Naive B cell (primary cell): Measurements from ENCODE around the gene PAPOLB. TPM values are rescaled to one million over a fixed set of nuclear protein-coding genes. Genes with fewer than 3 reads are reported as not detected.

Source experiments
- ATAC-seq, 2 donors: fragments of 150-1000 bp; cut with Tn5 transposase; 2 replicates each; pipeline ENCODE4 v1.10.0; 2021; ENCODE audit warnings: low read depth in 2 of 2, mild to moderate bottlenecking in 2 of 2, moderate library complexity in 2 of 2
- DNase-seq: peaks from one replicate; pipeline ENCODE4 v3.0.0; 2022
- H3K27ac Mint-ChIP-seq, 6 donors: one replicate each; pipeline ENCODE4 v1.8.0; 2020 to 2022; ENCODE audit warnings: mild to moderate bottlenecking in 6 of 6, mixed read lengths in 6 of 6, moderate library complexity in 5 of 6, inconsistent platforms in 2 of 6
- H3K27me3 Mint-ChIP-seq, 3 donors: one replicate each; pipeline ENCODE4 v1.8.0; 2021 to 2022; ENCODE audit warnings: mixed read lengths in 3 of 3, mild to moderate bottlenecking in 1 of 3
- H3K36me3 Mint-ChIP-seq, 2 donors: one replicate each; pipeline ENCODE4 v1.8.0; 2020 to 2022; ENCODE audit warnings: mixed read lengths in 2 of 2, inconsistent platforms in 1 of 2, mild to moderate bottlenecking in 1 of 2
- H3K4me1 Mint-ChIP-seq, 3 donors: one replicate each; pipeline ENCODE4 v1.8.0; 2020 to 2022; ENCODE audit warnings: mixed read lengths in 3 of 3, inconsistent platforms in 1 of 3, mild to moderate bottlenecking in 1 of 3, moderate library complexity in 1 of 3
- H3K4me3 Mint-ChIP-seq, 8 donors: one replicate each; pipeline ENCODE4 v1.8.0; 2020 to 2022; ENCODE audit warnings: mild to moderate bottlenecking in 8 of 8, mixed read lengths in 8 of 8, moderate library complexity in 8 of 8, inconsistent platforms in 2 of 8
- H3K9me3 Mint-ChIP-seq, 7 donors: one replicate each; pipeline ENCODE4 v1.8.0; 2020 to 2022; ENCODE audit warnings: mixed read lengths in 7 of 7, mild to moderate bottlenecking in 5 of 7, inconsistent platforms in 2 of 7, moderate library complexity in 1 of 7
- polyA plus RNA-seq, 6 donors: library from polyadenylated mRNA; unstranded; fragments of 300-500 nt; fragmentation: Illumina TruSeq; gene quantifications; one replicate each; pipeline ENCODE4 v1.2.3, GENCODE V29; 2021; ENCODE audit warnings: low read depth in 6 of 6

PAPOLB gene
- polyA plus RNA-seq, 6 donors from 2014 or later: not detected

DNA sequence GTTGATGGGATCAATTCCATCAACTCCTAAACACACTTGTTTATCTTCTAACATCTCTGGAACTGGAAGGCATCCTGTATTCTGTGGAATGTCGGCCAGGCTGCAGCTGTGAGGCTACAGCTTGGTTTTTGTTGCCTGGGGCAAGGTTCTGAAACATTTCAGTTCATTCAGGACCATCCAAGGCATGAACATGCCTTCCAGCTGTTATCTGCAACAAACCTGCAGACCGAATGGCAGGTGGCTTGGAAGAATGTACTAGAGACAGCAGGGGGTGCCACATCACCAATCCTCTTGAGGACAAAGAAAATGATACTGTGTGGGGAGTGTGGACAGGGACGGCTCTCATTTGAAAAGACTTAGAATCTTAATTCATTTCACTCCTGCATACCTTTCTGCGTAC lies 12.4 kb downstream of the PAPOLB start:
- peaks cover 4 to 15% (median 8%) of the 10 kb centered on the region in 7 donors for H3K9me3 Mint-ChIP-seq
- H3K27ac Mint-ChIP-seq: no peak overlapping the region
- peaks cover 5 to 48% (median 23%) of the 10 kb centered on the region in 3 donors for H3K27me3 Mint-ChIP-seq
- ATAC-seq: peak in 1 of 2 donors; percentile 30
- peak overlapping the region in 1 of 8 donors; percentile 42 for H3K4me3 Mint-ChIP-seq
- no peak for DNase-seq
- H3K36me3 Mint-ChIP-seq: peaks cover 5 to 11% of the 10 kb centered on the region in 2 donors
- peaks cover 6 to 10% (median 7%) of the 10 kb centered on the region in 3 donors for H3K4me1 Mint-ChIP-seq

DNA sequence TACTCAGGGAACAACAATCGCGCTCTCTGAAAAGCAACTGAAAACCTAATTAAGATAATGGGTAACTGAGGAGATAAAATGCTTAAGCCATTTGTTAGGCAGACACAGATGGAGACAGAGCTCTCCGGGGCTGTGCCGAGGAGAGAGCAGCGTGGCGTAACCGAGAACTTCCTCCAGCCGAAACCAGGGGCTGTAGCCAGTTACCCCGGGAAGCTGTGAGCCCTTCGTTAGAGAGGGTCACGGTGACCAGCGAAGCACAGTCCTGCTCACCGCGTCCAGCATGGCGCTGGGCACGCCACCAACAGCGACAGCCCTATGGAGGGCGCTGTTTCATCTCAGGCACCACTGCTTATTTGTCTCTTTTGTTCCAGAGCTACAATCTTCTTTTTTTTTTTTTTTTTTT lies 16.1 kb downstream of the PAPOLB start:
- peak in 1 of 2 donors; percentile 35 for ATAC-seq
- H3K27ac Mint-ChIP-seq: no peak overlapping the region
- no peak overlapping the region for H3K4me3 Mint-ChIP-seq

DNA sequence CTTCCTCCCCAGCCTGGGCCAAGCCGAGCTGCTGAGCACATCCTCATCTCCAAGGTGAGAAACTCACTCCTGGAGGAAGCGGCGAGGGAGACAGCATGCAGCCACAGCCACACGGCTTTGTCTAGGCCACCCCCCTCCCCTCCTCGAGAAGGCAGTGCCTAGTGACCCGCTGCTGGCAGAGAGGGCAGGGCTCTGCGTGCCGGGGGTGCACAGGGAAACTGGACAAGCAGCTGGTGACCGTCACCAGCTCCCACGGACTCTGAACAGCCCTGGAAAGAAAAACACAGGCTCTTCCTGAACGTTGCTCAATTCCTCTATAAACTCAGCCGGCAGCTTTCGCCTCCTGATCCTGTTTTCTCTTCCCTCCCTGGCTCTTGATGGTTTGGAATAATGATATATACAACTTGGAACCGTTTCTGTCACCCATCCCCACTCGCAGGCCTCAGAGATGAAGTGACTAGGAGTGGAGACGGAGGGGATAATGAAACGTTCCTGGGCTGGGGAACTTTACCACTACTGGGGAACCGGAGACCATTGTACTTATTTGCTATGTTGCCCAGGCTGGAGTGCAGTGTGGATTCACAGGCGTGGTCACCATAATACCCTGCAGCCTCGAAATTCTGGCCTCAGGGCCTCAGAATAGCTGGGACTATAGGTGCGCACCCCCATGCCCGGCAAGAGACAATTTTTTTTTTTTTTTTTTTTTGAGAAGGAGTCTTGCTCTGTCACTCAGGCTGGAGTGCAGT lies 19.3 kb downstream of the PAPOLB start:
- Mint-ChIP-seq H3K9me3 (no peaks in the 10 kb centered on the region), H3K4me1 (peaks cover 6 to 10% (median 7%) of the 10 kb centered on the region in 3 donors), H3K36me3 (no peaks in the 10 kb centered on the region), H3K27ac (no peak overlapping the region), H3K27me3 (peaks cover 9 to 38% (median 17%) of the 10 kb centered on the region in 3 donors), H3K4me3 (no peak overlapping the region)
- ATAC-seq (no peak), DNase-seq (no peak)

More for the DNA sequence above, 16.1 kb downstream of the PAPOLB start:
- Mint-ChIP-seq H3K27me3 (peaks cover 9 to 48% (median 23%) of the 10 kb centered on the region in 3 donors), H3K9me3 (peaks cover 0 to 5% (median 0%) of the 10 kb centered on the region in 7 donors), H3K36me3 (no peaks in the 10 kb centered on the region), H3K4me1 (peaks cover 6 to 10% (median 7%) of the 10 kb centered on the region in 3 donors)
- DNase-seq: no peak

DNA sequence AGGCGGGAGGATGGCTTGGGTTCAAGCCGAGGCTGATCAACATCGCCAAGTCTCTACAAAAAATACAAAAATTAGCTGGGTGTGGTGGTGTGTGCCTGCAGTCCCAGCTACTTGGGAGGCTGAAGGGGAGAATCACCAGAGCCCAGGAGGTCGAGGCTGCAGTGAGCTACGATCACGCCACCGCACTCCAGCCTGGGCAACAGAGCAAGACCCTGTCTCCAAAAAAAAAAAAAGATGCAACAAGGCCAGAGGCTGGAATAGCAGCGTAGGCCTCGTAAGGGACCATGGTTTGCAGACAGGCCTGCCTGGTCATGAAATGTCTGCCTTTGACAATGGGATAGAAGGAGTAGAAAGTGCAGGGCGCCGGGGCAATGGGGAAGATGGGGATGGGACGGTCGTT lies 20.0 kb downstream of the PAPOLB start:
- DNase-seq (no peak), ATAC-seq (no peak)
- no peaks in the 10 kb centered on the region for H3K9me3 Mint-ChIP-seq
- no peak overlapping the region for H3K4me3 Mint-ChIP-seq
- H3K27me3 Mint-ChIP-seq: peaks cover 9 to 33% (median 21%) of the 10 kb centered on the region in 3 donors
- no peak overlapping the region for H3K27ac Mint-ChIP-seq
- H3K36me3 Mint-ChIP-seq: no peaks in the 10 kb centered on the region
- peaks cover 6 to 10% (median 7%) of the 10 kb centered on the region in 3 donors for H3K4me1 Mint-ChIP-seq

DNA sequence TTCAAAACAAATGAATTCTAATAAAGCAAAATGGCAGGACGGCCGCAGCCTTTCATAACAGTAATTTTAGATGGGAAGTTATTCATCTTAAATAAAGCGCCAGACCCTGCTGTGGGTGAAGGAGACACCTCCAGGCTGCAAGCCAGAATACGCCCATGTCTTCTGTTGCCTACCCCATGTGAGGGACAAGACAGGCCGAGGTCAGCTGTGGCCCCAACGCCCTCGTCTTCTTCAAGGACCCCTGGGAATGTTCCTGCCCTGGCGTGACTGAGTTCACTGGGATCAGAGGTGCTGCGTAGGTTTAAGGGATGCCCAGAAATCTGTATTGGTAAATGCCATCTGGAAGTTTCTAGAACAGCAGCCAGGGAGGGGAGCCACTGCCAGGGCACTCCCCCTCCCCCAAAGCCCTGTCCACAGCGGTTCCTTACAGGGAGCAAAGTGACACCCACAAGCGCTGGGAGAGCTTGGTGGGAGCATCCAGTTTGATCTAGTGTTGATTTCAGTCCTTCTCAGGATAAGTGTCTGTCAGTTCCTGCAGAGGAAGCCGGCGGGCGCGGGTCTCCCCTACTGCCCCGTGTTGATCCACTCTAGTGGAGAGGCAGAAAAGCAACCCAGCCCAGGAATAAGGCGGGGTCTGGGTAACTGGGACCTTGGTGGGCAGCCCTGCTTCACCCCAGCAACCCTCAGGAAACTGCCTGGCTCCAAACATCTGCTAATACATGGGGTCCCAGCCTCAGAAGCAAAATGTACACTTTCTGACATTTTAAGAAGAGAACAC lies 20.6 kb downstream of the PAPOLB start:
- no peaks in the 10 kb centered on the region for H3K9me3 Mint-ChIP-seq
- H3K27me3 Mint-ChIP-seq: peaks cover 9 to 27% (median 21%) of the 10 kb centered on the region in 3 donors
- no peak for DNase-seq
- no peak overlapping the region for H3K4me3 Mint-ChIP-seq
- H3K4me1 Mint-ChIP-seq: peaks cover 6 to 10% (median 7%) of the 10 kb centered on the region in 3 donors
- no peak for ATAC-seq
- no peaks in the 10 kb centered on the region for H3K36me3 Mint-ChIP-seq
- no peak overlapping the region for H3K27ac Mint-ChIP-seq

DNA sequence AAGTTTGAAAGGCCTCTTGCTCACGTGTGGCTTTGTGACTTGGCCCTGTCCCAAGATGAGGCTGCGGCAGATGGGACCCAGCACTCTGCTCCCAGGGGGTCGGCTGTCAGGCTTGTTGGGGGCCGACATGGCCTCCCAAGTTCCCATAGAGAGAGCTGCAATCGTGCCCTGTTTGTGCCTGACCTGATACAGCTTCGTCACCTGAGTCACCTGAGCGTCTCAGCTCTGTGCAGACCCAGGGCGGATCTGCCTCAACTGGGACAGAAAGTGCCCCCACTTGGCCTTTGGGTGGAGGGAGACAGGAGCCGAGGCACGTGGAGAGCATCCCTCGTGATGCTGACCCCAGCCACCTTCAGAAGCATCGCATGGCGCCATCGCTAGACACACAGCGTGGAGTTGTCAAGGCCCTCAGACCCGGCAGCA lies 21.7 kb downstream of the PAPOLB start:
- no peaks in the 10 kb centered on the region for H3K36me3 Mint-ChIP-seq
- peaks cover 4 to 18% (median 14%) of the 10 kb centered on the region in 3 donors for H3K27me3 Mint-ChIP-seq
- DNase-seq: no peak
- H3K4me3 Mint-ChIP-seq: no peak overlapping the region
- peaks cover 0 to 2% (median 0%) of the 10 kb centered on the region in 3 donors for H3K4me1 Mint-ChIP-seq
- H3K27ac Mint-ChIP-seq: no peak overlapping the region
- no peaks in the 10 kb centered on the region for H3K9me3 Mint-ChIP-seq
- no peak for ATAC-seq

DNA sequence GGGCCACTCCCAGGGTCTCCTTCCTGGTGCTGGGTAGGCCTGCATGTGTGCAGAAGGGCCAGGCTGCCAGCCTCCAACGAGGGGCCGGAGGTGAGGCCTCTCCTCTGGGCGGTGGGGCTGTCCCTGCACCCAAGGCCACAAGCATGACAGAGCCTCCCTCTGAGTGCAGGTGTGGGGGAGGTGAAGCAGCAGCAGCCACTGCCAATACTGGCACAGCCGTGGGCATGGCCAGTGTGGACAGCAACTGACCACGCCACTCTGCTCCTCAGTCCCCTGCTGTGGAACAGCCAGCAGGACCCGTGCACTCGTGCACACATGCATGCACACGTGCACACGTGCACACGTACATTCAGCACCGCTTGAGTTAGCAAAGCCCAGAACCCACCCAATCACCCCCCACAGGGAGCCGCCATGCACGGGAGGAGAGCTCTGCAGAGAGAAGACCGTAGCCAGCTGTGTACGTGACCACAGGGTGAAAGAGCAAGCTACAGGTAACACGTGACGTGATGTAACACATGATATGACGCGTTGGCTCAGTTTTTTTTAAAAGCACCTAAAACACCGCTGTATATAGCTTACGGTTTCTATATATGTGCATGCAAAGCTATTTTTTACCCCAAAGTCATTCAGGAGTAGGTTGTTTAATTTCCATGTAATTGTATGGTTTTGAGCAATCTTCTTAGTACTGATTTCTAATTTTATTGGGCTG lies 23.1 kb downstream of the PAPOLB start:
- no peak overlapping the region for H3K4me3 Mint-ChIP-seq
- no peak for DNase-seq
- H3K4me1 Mint-ChIP-seq: no peaks in the 10 kb centered on the region
- peaks cover under 1 to 8% (median 7%) of the 10 kb centered on the region in 3 donors for H3K27me3 Mint-ChIP-seq
- H3K9me3 Mint-ChIP-seq: no peaks in the 10 kb centered on the region
- no peaks in the 10 kb centered on the region for H3K36me3 Mint-ChIP-seq
- no peak for ATAC-seq
- no peak overlapping the region for H3K27ac Mint-ChIP-seq

DNA sequence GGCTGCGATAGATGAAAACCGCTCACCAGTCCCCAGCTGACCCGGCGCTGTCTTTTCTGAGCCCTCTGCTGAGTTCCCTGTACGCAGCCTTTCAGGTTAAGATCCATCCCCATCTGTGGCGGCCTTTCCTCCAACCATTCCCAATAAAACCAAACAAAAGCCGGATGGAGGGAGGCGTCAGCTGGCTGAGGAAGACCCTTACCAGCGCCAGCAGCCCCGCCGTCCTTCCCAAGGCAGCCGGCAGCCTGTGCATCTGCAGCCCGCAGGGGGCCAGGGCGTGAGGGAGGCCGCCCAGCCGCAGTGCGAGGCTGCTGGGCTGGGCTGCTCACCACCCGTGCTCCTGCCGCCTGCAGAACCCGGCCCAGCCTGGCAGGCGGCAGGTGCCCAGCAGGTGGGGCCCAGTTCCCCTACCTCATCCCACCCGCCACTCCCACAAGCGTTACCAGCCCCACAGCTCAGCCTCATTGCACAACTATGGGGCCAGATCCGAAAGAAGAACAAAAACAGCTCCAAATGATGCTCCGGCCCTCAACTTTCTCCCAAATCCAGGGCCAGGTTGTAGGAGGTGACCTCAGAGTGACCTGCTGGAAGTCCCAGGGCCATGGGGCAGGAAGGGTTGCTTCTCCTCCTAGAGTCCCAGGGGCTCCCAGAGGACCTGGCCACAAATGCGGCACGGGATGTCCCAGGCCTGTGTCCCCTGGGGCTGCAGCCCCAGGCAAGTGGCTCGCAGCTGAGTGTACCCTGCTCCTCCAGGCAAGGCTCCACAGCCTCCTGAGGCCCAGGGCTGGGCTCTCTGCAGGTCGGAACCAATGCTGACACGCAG lies 23.8 kb downstream of the PAPOLB start:
- Mint-ChIP-seq H3K4me3 (peak overlapping the region in 1 of 8 donors; percentile 9), H3K27ac (no peak overlapping the region), H3K27me3 (peaks cover 0 to 8% (median 0%) of the 10 kb centered on the region in 3 donors), H3K36me3 (no peaks in the 10 kb centered on the region), H3K4me1 (no peaks in the 10 kb centered on the region), H3K9me3 (no peaks in the 10 kb centered on the region)
- ATAC-seq (no peak), DNase-seq (no peak)

DNA sequence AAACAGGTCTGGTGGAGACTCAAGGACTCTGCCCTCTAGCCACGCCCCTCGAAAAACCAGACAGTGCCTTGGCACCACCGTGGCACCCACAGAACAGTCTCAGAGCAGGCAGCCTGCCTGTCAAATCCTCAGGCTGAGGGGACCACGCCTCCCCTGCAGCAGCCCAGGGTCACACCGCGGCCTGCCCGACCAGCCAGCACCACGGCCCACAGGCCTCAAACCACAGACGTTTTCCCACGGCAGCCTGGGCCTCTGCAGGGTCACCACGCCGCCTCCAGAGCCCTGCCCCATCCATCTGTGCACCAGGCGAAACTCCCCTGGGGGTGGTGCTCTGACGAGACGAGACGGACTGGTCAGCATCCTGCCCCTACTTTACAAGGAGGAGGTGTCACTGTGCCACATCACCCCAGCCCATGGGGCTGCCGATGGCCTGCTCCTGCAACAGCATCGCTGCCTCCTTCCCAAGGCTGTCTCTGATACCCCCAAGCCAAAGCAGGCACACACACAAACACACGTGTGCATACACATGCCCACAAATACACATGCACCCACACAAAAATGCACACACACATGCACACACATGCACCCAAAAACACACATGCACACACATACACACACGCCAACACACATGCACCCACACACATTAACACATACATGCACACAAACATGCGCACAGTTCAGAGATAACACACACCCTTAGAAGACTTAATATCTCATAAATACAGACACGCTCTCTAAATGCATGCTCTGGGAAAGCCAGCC lies 24.6 kb downstream of the PAPOLB start:
- Mint-ChIP-seq H3K9me3 (no peaks in the 10 kb centered on the region), H3K27ac (no peak overlapping the region), H3K27me3 (peaks cover 0 to 8% (median 0%) of the 10 kb centered on the region in 3 donors), H3K4me1 (no peaks in the 10 kb centered on the region), H3K4me3 (no peak overlapping the region), H3K36me3 (no peaks in the 10 kb centered on the region)
- ATAC-seq (no peak), DNase-seq (no peak)

DNA sequence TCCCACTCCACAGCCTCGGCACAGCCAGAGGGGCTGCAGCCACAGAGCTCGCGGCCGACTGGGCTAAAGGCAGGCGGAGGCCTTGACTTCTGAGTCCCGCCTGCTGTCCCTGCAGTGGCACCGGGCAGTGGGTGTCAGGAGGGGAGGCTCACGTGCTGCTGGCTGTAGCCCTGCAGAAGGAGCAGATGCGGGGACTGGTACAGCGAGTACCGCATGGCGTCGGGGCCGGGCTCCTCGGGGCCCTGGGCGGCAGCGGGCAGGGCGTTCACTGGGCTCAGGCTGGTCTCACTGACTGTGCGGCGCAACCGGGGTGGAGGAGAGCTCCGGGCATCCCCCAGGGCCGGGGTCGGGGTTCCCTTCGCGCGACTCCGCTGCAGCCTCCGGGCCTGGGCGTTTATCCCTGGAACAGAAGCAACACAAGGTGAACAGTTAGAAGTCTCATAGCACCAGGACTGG lies 25.6 kb downstream of the PAPOLB start:
- H3K27ac Mint-ChIP-seq: no peak overlapping the region
- H3K36me3 Mint-ChIP-seq: no peaks in the 10 kb centered on the region
- no peaks in the 10 kb centered on the region for H3K9me3 Mint-ChIP-seq
- DNase-seq (no peak), ATAC-seq (no peak)
- peaks cover 0 to 8% (median 1%) of the 10 kb centered on the region in 3 donors for H3K27me3 Mint-ChIP-seq
- no peak overlapping the region for H3K4me3 Mint-ChIP-seq
- H3K4me1 Mint-ChIP-seq: no peaks in the 10 kb centered on the region

DNA sequence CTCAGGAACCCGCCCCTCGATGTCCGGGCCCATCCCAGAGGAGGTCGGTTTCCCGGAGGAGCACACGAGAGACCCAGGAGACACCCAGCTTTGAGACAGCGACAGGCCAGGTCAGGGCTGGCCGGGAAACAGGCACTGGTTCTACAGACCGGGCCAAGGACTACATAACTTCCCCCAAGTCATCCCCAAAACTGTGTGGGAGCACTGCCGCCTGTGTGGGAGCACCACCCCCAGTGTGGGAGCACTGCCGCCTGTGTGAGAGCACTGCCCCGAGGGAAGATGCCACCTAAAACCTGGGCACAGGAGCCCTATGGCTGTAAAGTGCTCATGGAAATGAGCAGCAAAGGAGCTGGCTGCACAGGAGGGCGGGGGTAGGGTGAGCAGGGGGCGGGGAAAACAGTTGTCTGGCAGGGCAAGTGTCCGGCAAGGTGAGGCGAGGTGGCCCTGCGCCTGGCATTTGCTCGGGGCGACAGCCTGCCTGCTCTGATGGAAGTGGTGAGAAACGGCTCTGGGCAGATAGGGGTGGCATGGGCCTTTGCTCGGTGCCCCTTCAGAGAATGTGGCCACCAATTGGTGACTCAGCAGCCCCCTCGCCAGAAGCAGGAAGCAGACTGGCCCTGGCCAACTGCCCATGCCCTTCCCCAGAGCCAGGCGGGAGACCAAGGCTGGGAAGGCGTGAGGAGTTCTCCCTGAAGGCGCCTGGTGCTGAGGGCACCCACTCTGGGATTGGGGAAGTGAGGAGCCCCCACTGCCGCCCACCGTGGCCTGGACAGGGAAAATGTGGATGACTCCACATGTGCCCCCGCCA lies 26.2 kb downstream of the PAPOLB start:
- no peaks in the 10 kb centered on the region for H3K36me3 Mint-ChIP-seq
- no peak overlapping the region for H3K27ac Mint-ChIP-seq
- ATAC-seq (no peak), DNase-seq (no peak)
- H3K9me3 Mint-ChIP-seq: no peaks in the 10 kb centered on the region
- H3K4me3 Mint-ChIP-seq: no peak overlapping the region
- no peaks in the 10 kb centered on the region for H3K4me1 Mint-ChIP-seq
- H3K27me3 Mint-ChIP-seq: peaks cover 0 to 8% (median 4%) of the 10 kb centered on the region in 3 donors
